Midbrain (tissue), 1 donor: Measurements from ENCODE around the gene CUBN.
A peak's percentile ranks its signal among the peaks of the same experiment; 100 is the strongest.

ENCODE experiments used
- DNase-seq: peaks from one replicate; lab custom pipeline; 2025; lab: John Stamatoyannopoulos, UW

CUBN gene

DNA sequence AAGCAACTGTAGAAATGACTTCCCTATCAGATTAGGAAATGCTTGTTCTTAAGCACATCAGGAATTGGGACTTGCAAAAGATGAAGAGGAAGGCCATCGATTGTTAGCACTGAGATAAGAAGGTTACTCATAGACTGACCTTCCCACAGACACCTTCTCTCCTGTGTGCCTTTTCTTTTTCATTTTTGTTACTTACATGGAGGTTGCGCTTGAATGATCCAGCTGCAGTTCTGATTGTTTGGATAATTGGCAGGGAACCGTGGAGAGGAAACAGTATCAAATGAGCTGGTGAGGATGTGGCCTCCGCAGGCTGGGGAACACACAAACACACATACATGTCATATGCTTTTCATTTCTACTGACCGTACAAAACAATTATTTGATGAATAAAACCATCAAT lies 177.5 kb downstream of the CUBN start:
- no peak for DNase-seq

DNA sequence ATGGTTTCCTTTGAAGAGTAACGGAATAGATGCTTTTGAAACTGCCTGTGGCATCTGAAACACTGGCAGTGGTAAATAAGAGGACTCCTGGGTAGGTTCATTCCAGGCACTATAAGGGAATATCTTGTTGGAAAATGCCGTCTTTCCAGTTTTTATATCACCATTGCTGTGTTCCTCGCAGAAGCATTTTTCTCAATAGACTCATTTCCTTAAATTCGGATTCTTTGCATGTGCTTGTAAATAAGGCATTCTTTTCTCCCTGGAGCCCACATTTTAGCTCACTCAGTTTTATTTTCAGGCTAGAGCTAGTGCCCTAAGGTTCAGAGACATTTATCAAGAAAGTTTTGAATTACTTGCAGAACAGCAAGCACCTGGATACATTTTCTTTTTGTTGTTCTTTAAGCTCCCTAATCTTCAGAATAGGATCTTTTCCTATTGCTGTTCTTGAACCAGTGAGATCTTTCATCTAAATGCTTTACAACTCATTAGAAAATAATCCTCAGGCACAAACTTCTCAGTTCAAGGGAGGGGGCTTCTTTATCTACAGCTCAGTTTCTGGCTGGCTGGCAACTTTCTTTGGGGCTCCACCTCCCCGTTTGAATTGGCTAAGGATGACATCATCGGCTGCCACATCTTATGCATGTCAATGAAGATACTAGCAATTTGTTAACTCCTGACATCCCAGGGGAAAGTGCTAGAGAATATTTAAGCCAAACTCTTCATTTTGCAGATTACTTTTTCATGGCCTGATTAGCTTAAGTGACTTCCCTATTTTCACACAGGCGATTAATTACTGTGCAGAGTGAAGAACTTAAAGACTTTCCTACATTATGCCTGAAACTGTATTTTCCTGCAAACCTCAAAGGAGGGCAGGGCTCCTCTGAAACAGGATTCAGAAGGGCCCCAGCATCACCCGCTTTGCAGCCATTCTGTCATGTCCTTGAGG lies 178.7 kb downstream of the CUBN start:
- DNase-seq, result peak; percentile 56

DNA sequence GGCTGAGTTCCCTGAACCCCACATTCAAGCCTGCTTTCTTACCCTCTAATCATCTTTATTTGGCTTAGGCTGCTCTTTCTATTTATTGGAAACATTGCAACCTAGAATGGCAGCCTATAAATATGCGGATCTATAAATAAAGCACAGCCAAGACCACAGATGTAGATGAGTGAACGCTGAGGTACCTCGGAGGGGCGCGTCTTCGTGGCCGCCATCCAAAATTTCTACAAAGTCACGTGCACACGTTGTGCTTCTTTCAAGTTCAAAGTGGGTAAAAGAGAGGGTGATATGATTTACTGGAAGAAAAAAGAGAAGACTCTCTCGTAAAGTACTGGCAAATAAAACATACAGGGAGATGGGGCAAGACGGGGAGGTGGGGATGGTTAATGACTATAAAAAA lies 179.8 kb downstream of the CUBN start:
- no peak for DNase-seq

DNA sequence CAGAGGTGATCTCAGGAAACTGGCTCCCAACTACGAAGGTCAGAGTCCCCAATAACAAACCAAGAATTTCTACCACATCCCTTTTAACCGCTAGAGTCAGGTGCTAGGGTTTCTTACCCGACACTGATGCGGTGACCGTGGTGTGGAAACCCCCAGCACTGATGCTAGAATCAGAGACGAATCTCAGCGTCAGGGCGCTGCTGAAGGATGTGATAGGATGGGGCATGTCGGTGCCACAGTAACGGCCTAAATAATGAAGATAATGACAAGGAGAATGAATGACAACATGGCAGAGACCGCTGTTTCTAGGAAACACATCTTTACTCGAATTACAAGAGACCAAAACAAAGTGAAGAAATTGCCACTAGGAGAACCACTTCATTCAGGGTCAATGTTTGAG lies 181.2 kb downstream of the CUBN start:
- no peak for DNase-seq

DNA sequence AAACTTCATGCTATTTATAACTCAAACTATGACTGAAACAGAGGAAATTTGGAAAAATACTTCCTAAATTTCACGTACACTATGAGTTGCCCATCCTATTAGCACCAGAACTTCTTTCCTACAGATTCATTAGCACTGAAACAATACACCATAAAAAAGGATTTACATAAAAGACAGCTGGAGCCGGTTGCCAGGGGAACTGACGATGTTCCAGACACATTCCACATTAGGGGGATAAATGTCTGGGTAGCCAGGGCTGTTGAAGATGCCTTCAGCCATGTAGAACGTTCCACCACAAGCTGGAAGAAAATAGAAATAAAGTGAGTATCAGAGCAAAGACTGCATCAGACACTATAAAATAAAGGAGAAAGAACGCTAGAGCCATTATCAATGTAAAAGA lies 182.5 kb downstream of the CUBN start:
- no peak for DNase-seq

DNA sequence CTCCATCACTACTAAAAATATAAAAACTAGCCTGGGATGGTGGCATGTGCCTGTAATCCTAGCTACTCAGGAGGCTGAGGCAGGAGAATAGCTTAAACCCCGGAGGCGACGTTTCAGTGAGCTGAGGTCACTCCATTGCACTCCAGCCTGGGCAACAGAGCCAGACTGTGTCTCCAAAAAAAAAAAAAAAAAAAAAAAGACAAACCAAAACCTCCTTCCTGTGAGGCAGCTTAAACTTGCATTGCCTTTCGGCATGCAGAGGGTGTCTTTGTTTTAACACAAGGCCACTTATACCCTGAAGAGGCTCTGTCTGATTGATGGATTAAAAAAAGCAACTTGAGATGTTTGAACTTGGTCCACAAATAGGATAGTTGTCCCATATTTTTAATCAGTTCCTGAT lies 184.0 kb downstream of the CUBN start:
- no peak for DNase-seq

DNA sequence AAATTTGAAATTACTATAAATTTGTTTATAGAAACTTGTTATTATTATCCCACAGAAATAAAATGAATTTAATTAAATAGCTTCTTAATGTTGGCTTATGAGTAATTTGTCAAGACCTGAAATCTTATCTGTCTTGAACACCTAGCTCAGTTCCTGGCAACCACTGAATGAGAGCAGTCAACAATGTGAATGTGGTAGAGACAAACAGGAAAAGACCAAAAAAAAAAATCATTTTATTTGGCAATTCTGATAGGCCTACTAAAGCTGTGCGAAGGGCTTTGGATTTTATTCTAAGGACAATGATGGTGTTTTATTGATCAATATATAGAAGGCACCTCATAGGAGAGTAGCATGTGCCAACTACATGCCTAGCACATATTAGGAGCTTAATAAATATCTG lies 184.6 kb downstream of the CUBN start:
- no peak for DNase-seq

DNA sequence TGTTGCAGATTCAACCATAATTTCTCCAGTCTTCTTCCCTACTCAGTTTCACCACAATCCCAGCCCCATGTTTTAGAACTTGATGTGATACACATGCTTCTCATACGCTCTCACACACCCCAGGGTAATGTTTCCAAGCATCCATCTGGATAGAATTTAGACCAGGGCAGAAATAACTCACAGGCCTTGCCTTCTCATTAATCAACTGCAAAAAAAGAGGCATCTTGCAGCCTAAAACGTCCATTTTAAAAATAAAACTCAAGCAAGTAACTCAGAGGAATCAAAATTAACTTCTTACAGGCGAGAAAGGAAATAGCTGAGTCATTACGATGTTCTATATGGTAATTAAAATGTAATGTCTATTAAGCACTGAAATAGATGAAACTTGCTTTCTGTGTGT lies 185.2 kb downstream of the CUBN start:
- no peak for DNase-seq

DNA sequence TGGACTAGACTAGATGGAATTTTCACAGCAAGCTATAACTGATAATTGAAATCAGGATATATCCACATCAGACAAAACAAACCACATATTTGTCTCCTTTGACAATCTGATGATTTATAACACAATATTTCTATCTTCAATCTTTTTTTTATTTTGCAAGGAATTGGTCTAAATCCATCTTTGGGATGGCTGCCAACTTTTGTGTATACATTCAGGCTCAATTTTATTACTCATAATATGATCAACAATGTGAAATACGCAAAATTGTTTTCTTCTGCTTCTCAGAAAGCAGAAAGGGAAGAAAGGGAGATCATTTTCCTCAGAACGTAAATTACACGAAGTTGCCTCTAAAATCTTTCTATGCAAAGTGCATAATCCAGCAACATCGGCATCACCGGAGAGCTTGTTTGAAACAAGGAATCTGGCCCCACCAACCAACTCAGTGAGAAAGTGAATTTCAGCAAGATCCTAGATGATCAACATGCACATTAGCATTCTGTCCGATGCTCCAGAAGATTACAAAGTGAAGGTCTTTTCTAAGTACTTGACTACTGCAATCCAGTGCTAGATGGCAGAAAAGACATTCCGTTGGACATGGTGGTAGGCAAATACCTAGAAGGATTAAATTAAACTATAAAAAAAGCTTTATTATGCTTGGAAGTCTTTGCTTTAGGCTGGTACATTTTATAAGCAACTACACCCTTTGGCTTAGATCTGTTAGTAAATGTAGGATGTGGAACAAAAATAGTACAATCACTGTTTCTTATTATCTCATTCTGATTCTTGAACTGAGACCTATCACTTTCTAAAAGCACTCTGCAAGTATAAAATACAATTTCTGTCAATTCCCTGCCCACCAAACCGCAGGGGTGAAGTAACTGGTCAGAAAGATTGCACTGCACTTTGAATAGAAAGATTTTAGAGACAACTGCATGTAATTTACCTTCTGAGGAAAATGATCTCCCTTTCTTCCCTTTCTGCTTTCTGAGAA lies 186.0 kb downstream of the CUBN start:
- DNase-seq, result no peak

DNA sequence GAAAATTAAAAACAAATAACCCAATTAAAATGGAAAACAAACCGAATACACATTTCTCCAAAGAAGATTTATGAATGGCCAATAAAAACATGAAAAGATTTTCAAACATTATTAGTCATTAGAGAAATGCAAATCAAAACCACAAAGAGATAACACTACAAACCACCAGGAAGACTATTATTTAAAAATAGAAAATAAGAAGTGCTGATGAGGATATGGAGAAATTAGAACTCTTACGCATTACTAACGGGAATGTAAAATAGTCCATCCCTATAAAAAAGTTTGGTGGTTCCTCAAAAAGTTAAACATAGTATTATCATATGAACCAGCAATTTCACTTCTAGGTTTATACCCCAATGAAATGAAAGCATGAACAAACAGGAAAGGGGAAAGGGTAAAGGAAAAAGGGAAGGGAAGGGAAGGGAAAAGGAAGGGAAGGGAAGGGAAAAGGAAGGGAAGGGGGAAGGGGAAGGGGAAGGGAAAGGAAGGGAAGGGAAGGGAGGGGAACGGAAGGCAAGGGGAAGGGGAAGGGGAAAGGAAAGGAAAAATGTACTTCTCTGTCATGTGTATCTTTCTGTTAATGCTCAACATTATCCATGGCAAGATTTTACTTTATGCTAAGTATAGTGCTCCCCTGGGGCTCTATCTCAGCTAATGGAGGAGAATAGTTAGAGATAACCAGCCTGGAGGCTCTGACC lies 187.1 kb downstream of the CUBN start:
- DNase-seq, result no peak

DNA sequence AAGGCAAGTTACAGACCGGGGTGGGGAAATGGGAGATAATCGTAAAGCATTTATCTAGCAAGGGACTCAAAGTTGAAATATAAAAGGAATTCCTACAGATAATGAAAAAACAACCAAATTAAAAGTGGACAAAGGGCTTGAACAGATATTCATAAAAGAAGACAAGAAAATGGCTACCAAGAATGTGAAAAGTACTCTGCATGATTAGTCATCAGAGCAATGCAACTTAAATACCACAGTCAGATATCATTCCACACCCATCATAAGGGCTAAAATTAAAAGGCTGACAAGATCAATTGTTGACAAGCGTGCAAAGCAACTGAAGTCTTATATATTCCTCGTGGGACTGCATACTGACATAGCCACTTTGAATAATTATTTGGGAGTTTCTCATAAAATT lies 187.7 kb downstream of the CUBN start:
- DNase-seq, result no peak

DNA sequence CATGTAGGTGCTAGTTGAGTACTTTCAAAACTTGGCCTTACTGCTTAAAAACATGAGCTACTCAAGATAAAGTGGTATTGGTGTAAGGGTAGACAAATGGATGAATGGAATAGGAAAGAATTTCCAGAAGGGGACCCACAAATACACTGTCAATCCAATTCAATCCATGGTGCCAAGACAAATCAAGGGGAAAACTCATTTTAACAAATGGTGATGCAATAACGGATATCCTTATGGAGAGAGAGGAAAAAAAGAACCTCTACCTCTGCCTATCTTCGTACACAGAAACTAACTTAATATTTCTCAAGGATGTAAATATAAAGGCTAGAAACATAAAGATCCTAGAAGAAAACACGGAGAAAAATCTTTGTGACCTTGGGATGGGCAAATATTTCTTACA lies 188.5 kb downstream of the CUBN start:
- no peak for DNase-seq

DNA sequence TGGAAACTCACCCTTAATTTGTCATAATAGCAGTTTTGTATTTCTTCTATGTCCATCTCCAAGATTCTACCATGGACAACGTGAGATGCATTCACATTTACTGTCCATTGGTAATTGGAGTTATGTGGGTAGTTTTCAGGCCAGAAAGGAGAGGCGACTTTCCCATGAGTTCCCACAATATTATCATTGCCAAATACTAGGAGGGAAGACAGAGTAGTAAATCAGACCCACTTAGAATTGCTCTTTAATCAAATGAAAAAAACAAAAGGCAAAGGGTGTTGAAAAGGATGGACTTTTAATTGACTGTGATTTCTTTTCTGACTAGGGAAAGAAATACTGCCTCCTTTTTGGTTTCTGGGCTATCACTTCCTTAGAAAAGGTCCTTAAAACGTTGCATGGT lies 190.7 kb downstream of the CUBN start:
- no peak for DNase-seq

DNA sequence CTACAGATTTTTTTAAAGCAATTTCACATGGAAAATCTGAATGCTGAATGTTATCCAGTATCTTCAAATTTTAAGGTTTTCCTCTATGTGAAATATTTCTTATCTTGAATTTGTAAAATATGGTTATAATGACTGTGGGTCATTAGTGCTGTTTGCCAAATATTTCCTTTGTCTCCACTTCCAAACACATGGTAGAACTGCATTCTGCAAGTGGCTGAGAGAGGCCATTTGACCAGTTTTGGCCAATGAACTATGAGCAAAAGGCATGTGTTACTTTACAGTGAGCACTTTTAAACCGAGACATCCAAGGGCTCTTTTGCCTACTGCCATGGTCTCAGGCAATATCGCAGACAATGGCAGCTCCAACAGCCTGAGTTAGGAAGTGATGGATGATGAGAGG lies 195.2 kb downstream of the CUBN start:
- no peak for DNase-seq

DNA sequence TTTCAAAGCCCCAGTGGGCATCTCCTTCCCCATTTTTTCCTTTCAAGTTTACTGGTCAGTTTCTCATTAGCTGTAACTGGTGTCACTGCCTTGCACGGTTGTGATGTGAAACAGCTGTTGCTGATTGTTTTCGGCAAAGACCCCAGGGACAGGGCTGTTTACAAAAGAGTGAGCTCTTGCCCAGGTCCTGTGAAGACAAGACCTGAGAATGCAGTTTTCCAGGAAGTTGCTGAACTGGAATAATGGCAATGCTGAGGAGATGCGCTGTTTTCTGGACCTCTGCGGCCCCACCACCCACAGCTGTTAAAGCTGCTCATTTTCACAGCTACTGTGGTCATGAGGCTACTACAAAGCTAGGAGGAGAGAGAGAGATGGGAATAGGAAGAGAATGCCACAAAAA lies 195.8 kb downstream of the CUBN start:
- DNase-seq, result no peak

DNA sequence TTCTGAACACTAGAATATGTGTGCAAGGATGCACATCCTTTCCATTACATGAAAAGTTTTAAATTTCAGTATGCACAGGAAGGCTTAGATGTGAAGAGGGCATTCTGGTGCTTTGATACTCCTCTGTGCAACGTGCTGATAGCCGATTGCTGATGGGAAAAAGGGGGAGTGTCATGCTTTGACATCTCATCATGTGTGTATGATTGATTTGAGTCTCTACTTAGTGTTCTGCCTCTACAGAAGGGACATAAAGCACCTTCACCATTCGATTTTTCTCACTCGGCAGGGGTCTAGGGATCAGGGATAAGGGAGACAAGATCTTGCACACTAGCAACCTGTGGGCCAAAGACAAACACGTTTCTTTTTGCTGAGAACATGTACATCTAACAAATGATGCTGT lies 197.7 kb downstream of the CUBN start:
- no peak for DNase-seq

DNA sequence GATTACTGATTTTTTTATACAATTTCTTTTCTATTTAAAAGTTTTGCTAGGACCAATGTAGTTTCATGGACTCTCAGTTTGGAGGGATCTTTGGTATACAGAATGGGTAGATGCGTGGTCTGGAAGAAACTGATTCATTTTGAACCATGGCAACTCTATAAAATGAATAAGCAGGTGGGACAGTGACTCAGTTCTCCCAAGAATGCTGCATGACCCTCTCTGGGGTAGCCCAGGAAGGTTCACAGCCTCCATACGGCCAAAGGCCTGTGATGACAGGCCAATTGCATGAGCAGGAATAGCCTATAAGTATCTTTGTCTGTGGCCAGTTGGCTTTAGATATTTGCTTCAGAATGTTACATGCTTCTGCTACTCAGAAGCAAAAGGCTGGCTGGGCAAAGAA lies 199.1 kb downstream of the CUBN start:
- DNase-seq, result no peak

DNA sequence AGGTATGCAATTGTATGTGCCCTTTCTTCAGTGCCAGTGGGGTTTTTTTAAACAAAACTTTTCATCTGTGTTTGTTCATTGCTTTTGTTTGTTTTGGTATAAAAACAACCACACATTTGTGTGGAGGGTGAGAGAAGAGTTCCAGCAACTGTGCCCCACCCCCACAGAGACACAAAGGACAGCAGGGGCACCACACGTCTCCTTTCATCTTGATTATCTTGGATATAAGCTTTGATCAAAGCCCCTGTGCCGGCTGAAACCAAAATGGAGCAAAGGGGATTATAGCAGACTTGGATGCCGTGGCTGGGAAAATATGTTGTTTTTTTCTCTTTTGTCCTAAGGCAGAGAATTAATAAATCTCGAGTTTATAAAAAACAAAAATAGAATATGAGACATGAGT lies 200.5 kb downstream of the CUBN start:
- DNase-seq, result no peak

DNA sequence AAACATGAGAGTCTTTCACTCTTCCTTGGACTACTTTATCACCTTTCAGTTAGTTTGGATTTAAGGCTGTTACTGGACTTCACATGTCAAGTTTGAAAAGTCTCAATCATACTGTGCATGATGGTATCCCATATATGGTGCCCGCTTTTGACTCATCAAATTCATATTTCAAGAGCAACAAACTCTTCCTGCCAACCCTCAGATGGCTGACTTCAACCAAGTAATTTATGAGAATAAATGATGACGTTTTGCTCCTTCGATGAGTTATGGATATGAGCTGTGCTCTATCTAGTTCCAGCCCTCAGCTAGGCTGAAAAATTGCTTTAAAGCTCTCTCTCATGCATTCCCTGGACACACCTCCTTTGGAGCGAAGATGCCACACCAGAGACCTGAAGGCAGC lies 202.1 kb downstream of the CUBN start:
- no peak for DNase-seq

DNA sequence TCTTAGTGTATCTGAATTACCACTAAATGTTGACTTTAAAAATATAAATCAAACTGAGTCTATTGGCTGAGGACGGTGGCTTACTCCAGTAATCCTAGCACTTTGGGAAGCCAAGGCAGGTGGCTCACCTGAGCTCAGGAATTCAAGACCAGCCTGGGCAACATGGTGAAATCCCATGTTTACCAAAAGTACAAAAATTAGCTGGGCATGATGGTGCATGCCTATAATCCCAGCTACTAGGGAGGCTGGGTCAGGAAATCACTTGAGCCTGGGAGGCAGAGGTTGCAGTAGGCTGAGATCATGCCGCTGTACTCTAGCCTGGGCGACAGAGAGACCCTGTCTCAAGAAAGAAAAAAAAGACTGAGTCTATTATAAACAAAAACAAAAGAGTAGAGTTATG lies 205.9 kb downstream of the CUBN start:
- DNase-seq, result no peak

DNA sequence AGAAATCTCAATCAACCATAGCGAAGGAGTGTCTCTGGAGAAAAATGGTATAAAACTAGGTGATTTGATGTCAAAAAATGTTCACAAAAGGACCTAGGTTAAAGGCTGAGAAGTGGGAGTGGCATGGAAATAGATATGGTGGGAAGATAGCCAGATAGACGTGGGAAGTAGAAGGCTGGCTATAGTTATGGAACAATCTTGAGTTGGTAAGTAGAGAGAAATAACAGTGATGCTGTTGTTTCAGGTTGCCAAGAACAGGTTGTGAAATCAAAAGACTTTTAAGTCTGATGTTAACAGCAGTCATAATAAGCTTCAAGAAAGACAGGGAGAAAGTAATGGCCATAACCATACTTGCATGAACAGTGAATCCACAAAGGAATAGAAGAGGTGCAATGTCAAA lies 206.3 kb downstream of the CUBN start:
- no peak for DNase-seq
